GDM1 (cell line): ENCODE measurements around the gene PRRG2.
A peak's percentile ranks its signal among the peaks of the same experiment; 100 is the strongest.

Experiments used
- DNase-seq: peaks from one replicate; lab custom pipeline; 2025; lab: John Stamatoyannopoulos, UW

Gene PRRG2

DNA sequence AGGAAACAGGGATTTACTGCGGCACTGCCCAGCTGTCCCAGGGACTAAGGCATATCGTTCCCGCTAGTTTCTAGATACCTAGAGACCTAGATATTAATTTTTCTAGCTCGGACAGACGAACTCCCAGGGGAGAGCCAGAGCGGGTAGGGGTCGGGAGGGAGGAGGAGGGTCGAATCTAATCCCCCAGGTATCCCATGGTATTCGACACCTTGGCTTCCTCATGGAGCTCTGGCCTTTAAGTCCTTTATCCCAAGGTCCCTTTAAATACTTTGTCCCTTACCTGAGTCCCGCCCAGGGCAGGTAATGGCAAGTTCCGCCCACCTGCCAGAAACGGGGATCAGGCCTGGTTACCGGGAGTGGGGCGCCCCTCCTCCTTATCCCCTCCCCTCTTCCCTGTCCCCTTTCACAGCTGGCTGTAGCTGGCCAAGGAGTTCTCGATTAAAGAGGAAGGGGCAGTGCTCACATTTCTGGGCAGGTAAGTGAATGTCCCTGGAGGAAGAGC lies at the start of gene PRRG2:
Gene PRRG2, plus strand, starts transcription at position 310 of the 502 bp plus-strand sequence. CDS start 1,904 bp downstream, outside the sequence.
- no peak for DNase-seq

DNA sequence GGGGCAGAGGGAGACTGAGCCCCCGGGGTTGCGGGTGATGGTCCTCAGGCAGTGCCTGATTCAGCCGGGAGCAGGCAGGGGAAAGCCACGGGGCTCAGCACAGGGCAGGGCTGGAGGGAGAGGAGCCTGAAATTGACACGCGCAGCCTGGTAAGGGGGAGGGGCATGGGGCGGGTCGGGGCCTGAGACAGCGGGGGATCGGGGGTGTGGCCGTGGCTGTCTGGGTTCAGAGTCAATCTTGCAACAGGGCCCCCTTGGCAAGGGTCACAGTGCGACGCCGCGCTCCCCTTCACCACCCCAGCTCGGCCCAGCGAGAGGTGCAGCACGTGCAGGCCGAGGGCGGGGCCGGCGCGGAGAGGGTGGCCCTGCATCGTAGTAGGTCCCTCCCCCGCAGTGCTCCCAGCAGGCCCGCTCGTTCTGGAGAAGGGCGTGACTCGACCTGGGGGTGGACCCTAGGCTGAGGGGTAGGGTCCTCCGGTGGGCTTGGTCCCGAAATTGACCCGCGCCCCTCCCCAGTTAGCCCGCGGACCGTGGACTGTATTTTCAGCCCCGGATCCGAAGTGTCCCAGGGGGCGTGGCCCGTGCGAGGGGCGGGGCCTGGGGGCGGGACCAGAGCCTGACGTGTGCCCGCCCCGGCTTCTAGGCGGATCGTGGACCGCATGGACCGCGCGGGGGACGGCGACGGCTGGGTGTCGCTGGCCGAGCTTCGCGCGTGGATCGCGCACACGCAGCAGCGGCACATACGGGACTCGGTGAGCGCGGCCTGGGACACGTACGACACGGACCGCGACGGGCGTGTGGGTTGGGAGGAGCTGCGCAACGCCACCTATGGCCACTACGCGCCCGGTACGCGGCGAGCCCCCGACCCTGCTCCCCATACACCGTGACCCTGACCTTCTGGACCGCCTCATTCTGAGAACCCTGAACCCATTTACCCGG lies 47.3 kb upstream of the PRRG2 start:
- peak; percentile 42 for DNase-seq

DNA sequence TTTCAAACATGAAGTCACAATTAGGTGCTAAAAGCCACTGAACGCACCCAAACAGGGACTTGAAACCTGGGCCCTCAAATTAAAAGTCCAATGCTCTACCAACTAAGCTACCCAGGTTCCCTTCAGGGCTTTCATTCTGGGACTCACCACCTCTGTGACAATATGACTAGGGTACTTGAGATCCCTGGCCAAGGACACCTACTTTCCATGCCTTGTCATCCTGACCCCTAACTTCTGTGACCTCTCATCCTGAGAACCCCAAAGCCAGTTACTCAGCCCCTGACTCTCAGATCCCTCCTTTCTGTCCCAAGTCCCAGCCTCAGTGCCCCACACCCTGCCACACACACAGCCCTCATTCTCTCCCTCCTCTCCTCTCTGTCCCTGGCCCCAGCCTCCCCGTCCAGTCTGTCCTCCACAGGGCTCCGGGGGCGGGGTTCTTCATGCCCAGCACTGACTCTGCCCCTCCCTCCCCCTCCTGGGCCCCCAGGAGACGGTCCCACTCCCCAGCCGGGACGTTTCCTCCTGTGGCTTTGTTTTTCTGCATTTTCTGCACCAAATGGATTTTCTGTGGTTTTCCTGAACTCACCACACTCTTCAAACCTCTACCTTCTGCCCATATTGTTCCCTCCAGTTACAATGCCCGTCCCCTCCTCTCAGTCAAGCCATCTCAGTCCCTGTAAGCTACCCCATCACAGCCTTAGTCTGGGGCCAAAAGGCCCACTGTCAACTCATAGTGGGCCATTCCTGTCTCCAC lies 46.3 kb upstream of the PRRG2 start:
- DNase-seq = peak; percentile 54

DNA sequence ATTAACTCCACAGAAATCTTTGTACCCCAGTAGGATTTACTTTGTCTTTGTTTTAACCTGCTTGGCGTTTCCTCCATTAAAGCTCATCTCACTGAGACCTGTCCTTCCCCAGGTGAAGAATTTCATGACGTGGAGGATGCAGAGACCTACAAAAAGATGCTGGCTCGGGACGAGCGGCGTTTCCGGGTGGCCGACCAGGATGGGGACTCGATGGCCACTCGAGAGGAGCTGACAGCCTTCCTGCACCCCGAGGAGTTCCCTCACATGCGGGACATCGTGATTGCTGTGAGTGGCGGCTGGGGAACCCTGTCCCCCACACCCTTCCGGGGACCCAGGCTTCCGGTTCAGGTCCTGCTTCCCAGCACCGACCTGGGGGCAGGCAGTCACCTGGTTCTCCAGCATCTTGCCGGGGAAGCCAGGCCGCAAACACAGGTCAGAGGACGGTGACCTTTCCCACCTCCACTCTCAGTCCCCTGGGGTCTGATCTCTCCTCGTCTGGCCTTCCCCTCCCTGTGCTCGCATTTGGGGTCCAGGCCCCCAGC lies 44.1 kb upstream of the PRRG2 start:
- DNase-seq = no peak

DNA sequence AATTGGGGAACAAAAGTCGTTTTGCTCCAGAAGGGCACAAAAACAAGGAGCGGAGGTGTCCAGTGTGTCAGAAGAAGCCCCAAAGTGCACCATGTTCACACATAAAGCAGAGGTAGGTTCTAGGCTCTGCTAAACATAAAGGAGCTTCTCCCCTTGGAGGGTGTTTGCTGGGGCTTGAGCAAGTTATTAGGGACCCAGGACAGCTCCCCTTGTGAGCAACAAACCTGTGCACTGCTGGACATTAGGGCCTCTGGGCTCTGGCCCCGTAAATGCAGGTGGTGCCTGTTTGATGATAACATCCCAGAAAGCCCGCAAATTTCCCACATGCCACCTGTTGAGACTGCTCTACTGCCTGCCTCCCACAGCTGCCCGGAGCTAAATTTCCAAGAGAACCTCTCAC lies 42.5 kb upstream of the PRRG2 start:
- no peak for DNase-seq

DNA sequence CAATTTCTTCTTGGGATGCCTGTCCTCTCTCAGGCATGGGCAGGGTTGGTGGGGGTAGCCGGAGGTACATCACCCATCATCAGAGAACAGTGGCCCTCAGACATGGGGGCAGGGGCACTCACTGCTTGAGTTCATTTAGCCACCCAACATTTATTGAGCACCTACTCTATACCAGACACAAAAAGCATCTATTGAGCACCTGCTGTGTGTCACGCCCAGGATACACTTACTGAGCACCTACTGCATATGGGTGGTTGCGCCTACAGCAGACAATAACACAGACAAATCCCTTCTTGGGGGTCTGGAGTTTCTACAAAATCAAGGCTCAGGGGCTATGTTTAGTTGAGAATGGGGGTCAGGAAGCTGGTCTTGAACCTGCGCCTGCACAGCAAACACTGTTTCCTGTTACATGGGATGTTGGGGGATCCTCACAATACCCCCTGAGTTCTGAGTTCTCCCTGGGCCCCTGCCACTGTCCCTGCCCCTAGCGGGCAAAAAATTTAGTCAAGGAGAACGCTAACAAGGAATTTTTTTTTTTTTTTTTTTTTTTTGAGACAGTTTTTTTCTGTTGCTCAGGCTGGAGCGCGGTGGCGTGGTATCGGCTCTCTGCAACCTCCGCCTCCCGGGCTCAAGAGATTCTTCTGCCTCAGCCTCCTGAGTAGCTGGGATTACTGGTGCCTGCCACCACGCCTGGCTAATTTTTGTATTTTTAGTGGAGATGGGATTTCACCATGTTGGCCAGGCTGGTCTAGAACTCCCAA lies 41.7 kb upstream of the PRRG2 start:
- DNase-seq = no peak

DNA sequence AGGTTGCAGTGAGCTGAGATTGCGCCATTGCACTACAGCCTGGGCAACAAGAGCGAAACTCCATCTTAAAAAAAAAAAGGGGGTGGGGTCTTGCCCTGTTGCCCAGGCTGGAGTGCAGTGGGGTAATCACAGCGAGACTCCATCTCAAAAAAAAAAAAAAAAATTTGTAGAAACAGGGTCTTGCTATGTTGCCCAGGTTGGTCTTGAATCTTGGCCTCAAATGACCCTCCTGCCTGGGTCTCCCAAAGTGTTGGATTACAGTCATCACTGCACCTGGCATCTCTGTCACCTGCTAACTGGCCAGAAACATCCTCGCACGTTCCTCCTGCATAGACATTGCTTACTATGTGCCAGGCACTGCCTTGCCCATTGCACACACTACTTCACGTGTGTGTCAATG lies 39.2 kb upstream of the PRRG2 start:
- DNase-seq = no peak

DNA sequence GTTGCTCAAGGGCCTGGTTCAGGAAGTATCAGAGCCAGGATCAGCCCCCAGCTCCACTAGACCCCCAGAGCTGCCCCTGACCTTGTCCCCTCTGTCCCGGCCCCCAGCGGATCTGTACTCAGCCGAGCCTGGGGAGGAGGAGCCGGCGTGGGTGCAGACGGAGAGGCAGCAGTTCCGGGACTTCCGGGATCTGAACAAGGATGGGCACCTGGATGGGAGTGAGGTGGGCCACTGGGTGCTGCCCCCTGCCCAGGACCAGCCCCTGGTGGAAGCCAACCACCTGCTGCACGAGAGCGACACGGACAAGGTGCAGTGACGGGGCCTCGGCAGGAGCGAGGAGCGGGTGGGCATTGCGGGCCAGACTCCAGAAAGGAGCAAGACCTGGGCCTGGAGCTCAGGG lies 38.7 kb upstream of the PRRG2 start:
- DNase-seq = no peak

DNA sequence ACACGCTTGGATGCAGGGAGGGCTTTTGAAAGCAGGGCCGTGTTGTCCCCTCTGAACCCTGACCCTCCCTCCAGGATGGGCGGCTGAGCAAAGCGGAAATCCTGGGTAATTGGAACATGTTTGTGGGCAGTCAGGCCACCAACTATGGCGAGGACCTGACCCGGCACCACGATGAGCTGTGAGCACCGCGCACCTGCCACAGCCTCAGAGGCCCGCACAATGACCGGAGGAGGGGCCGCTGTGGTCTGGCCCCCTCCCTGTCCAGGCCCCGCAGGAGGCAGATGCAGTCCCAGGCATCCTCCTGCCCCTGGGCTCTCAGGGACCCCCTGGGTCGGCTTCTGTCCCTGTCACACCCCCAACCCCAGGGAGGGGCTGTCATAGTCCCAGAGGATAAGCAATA lies 38.1 kb upstream of the PRRG2 start:
- DNase-seq = no peak

DNA sequence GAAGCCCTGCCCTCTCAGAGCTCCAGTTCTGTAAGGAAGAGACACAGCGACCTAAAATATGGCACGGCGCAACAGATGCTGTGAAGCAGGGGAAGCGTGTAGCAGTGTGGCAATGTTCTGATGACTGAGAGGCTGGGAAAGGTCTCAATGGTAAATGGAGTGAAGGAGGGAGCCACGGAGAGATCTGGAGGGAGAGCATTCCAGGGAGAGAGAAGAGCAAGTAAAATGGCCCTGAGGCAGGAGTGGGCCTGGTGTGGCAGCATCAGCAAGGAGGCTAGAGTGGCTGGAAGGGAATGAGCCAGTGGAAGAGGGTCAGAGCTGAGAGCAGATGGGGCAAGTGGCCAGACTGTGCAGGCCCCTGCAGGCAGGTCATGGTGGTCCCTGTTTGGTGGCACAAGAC lies 37.0 kb upstream of the PRRG2 start:
- no peak for DNase-seq

DNA sequence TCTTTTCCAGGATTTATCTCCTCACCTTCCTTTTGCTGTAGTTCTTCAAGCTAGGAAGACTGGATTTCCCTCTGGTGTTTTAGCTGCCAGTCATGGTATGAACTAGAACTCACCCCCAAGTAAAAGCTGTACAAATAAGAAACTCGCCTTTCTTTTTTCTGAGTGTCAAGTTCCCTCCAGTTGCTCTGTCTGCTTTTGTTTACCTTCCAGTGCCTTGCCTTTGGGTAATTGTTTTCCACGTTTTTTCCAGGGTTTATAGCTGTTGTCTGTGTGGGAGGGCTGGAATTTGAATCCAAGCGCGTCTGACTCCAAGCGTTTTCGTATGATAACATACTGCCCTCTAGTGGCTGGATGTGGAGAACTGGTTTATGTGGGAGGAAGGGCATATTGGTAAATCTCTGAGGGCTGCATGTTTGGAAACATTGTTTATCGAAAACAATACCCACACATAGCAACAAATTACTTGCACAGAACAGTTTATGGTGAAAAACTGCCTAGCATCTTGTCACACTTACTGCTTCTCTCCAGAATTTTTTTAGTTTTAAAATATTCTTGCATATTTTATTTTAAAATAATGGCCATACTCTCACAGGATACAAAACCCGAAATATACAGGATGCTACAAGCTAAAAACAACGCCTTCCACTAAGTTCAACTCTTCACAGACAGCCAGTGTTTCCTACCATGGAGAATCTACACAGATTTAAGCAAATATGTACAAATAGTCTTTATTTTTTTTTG lies 34.1 kb upstream of the PRRG2 start:
- DNase-seq = peak; percentile 44

DNA sequence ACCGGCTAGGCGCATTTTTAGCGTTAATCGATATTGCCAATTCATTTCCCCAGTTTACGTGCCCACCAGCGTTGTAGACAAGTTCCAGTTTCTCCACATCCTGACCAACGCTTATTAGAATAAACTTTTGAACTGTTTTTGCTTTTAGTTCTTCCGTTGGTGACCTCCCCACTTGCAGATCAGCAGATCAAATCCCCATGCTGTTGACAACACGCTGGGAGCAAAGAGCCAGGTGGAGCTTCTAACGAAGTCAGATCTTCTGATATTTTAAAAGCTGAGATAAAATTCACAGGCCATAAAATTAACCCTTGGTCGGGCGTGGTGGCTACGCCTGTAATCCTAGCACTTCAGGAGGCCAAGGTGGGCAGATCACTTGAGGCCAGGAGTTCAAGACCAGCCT lies 32.1 kb upstream of the PRRG2 start:
- DNase-seq = no peak

DNA sequence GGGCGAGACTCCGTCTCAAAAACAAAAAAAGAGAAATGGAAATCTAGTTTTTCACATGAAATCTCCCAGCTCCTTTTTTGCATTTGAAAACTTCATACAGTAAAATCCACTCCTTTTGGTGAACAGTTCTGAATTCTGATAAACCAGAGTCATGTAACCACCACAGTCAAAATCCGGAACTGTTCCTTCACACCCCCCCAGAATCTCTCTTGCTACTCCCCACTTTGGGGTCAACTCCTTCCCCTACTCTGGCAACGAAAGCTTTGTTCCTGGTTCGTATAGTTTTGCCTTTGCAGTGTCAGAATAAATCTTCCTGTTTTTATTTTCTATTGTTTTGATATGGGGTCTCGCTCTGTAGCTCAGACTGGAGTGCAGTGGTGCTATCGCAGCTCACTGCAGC lies 29.6 kb upstream of the PRRG2 start:
- DNase-seq = no peak

DNA sequence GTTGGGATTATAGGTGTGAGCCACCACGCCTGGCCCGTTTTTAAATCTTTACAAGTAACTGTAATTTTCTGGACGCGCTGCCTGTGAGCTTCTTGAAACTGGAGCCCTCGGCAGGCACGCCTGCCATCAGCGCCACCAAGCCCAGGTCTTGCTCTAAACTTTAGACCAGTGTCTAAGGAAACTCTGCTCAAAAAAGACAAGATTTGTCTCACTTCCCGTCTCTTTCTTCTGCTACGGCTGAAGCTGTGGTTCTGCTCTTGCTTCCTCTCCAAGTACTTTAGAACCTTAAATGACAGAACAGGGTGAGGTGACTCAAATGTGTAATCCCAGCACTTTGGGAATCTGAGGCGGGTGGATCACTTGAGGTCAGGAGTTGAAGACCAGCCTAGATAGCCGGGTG lies 28.4 kb upstream of the PRRG2 start:
- no peak for DNase-seq

DNA sequence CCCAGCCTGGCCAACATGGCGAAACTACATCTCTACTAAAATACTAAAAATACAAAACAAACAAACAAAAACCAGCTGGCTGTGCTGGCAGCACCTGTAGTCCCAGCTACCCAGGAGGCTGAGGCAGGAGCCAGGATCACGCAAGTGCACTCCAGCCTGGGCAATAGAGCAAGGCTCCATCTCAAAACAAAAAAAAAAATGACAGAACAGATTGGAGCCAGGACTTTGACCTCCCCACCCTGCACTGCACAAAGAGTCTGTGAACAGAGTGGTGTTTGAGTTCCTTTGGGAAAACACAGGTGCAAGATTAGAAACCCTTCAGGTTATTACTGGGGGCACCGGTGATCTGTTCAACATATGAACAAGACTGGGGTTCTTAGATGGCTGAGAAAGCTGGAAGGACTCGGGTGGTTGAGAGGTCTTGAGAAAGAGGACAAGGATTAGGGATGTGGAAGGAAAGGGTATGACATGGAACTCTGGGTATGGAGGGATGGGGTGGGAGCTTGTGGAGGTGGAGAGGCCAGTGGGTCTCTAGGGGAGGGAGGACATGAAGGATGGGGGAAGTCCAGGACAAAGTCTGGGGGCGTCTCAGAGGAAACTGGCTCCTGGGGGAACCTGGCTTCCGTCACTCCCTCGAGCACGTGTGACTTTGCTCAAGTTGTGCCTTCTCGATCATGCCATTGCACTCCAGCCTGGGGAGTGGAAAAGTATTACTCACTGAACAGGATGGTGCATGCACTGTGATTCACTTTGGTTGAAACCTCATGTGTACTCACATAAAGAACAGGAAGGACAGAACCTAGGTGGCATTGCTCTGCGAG lies 27.5 kb upstream of the PRRG2 start:
- no peak for DNase-seq

DNA sequence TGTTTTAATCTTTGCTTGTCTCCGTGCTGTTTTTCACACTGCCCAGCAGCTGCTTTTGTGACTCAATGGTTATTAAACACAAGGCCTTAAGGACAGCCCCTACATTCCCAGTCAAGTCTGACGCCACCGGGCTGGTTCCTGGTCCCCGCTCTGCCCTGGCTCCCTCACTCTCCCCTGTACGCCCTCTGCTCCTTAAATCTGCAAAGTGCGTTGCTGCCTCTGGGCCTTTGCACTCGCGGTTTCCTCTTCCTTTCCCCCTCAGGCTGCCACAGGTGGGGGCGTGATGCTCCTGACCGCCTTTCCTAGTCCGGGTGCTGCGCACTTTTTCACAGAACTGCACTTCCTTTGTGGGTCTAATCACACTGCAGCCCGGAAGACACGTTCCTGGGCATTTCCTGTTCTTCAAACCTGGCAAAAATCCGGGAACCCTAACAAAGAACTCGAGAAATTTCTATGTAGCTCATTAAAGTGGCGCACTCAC lies 26.4 kb upstream of the PRRG2 start:
- no peak for DNase-seq

DNA sequence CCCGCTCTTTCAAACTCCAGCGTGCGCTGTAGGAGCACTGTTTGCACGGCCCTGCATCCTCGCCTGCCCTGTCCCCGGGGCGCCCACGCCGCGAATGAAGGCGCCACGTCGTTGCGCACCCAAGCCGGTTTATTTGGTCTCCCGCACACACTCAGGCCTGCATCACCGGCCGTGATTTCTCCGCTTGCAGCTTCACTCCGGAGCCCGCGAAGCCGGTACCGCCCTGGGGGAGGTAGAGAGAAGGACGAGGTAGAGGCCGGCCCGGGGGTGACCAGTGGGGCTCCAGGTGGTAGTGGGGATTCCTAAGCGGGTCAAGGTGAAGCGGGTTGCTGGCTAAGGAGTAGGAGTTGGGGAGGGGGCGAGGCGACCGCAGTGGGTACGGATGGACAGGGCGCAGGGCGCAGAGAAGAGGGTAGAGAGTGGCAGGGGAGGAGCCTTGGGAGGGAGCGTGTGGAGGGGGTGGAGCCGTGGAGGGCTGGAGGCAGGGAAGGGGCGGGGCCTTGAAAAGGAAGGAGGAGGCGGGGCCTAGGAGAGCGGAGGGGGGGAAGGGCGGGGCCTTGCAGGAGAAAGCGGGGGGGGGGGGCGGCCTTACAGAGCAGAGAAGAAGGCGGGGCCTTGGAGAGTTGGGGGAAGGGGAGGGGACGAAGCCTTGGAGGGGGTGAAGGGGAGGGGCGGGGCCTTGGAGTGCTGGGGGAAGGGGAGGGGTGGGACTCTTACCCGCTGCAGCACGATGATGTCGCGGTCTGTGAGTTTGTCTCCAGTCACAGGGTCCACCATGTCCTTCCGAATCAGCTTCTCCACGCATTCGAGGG lies 25.3 kb upstream of the PRRG2 start:
- DNase-seq = no peak

DNA sequence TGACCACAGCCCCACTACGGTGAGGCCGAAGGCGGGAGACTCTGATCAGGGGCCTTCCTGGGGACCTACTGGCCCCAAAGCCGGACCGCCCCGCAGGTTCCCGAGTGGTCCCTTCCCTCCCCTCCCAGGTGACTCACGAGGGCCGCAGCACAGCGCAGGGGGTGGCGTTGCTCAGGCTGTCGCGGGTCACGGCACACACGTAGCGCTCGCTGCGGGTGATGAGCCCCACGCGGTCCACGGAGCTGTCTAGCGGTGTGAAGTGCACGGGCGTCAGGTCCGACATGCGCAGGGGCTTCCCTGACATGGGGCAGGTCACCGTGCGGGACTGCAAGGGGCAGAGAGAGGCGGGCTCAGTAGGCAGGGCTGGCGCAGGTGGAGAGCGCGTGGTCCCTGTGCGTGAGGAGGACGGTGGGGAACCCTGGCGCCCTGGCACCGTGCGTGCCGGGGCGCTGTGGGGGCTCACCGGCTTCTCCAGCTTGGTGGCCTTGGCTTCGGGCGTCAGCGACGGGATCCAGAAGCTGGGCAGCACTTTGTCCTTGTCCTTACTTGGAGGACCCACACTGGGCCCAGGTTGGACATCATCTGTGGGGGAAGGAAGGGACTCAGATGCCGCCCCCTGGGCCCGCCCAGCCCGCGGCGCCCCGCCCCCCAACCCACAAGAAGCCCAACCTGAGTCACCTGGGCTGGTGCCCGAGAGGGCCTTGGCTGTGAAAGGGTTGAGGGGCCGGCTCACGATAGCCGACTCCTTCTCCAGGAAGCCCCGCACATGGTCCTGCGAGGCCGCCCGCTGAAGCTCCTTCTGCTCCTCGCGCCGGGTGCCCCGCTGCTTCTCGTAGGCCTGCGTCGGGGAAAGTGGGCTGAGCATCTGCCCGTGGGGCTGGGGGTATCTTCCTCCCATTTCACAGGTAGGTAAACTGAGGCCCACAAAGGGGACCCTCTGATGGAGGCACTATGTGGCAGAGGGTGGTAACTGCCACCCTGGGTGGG lies 24.4 kb upstream of the PRRG2 start:
- no peak for DNase-seq
